ENCODE measurements around the gene SUMO4. TPM values are rescaled to one million over a fixed set of nuclear protein-coding genes. Genes with fewer than 3 reads are reported as not detected.

Gene SUMO4
- total RNA-seq, 1 experiment from 2014 or later, result 1.1 TPM

GRCh38 chr6:149423964-149424440 is 23.9 kb downstream of the SUMO4 start:
- Histone ChIP-seq H3K4me1 (ENCODE audit: control insufficient read depth, insufficient read depth, low read length) (no peaks in the 10 kb centered on the region), H3K4me3 (ENCODE audit: low read depth in 2 of 2, low read length in 2 of 2) (no peak overlapping the region), H3K36me3 (ENCODE audit: control insufficient read depth, insufficient read depth, low read length) (no peaks in the 10 kb centered on the region), H3K9me3 (ENCODE audit: control insufficient read depth, insufficient read depth, low read depth, low read length) (no peaks in the 10 kb centered on the region), H3K27me3 (ENCODE audit: control insufficient read depth, insufficient read depth, low read length) (no peaks in the 10 kb centered on the region), H3K27ac (ENCODE audit: low read length) (no peak overlapping the region)
- TF ChIP-seq TCF7L2 (IDR thresholded peaks at IDR 0.05; ENCODE audit: low read depth, low read length) (no peak), POLR2AphosphoS5 (IDR thresholded peaks at IDR 0.05; ENCODE audit: low read depth, low read length) (no peak), SIN3A (IDR thresholded peaks at IDR 0.05; ENCODE audit: borderline replicate concordance, insufficient read depth, low read depth, low read length) (no peak), CTCF (IDR thresholded peaks at IDR 0.05) (no peak)
- TF ChIP-seq, protein P1, sequence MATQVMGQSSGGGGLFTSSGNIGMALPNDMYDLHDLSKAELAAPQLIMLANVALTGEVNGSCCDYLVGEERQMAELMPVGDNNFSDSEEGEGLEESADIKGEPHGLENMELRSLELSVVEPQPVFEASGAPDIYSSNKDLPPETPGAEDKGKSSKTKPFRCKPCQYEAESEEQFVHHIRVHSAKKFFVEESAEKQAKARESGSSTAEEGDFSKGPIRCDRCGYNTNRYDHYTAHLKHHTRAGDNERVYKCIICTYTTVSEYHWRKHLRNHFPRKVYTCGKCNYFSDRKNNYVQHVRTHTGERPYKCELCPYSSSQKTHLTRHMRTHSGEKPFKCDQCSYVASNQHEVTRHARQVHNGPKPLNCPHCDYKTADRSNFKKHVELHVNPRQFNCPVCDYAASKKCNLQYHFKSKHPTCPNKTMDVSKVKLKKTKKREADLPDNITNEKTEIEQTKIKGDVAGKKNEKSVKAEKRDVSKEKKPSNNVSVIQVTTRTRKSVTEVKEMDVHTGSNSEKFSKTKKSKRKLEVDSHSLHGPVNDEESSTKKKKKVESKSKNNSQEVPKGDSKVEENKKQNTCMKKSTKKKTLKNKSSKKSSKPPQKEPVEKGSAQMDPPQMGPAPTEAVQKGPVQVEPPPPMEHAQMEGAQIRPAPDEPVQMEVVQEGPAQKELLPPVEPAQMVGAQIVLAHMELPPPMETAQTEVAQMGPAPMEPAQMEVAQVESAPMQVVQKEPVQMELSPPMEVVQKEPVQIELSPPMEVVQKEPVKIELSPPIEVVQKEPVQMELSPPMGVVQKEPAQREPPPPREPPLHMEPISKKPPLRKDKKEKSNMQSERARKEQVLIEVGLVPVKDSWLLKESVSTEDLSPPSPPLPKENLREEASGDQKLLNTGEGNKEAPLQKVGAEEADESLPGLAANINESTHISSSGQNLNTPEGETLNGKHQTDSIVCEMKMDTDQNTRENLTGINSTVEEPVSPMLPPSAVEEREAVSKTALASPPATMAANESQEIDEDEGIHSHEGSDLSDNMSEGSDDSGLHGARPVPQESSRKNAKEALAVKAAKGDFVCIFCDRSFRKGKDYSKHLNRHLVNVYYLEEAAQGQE (IDR thresholded peaks at IDR 0.05; ENCODE audit: insufficient read depth in 1 of 2, low read depth in 2 of 2, low read length in 1 of 2), result no peak
- BruUV-seq (replicated peaks), result no TSS peak
- in situ Hi-C loops (cut with HindIII; ENCODE audit: low pct_unique_long_range_greater_than_20kb, low sequenced_read_pairs), result no loop called here
- intact Hi-C loops (cut with micrococcal nuclease; ENCODE audit: unreplicated experiment), result no loop called here
- ChIA-PET POLR2A (no interaction called here), CTCF (no interaction called here)
- DNase-seq (ENCODE audit: low read depth, low spot score) (no peak), ATAC-seq (no peak)

GRCh38 chr6:149425224-149425623 is 25.2 kb downstream of the SUMO4 start:
- ATAC-seq, result no peak
- BruUV-seq (replicated peaks), result no TSS peak
- no peak overlapping the region for H3K4me3 ChIP-seq (ENCODE audit: low read depth in 2 of 2, low read length in 2 of 2)
- no peak for DNase-seq (ENCODE audit: low read depth, low spot score)
- no peaks in the 10 kb centered on the region for H3K4me1 ChIP-seq (ENCODE audit: control insufficient read depth, insufficient read depth, low read length)
- no peak overlapping the region for H3K27ac ChIP-seq (ENCODE audit: low read length)
- TF ChIP-seq SIN3A (IDR thresholded peaks at IDR 0.05; ENCODE audit: borderline replicate concordance, insufficient read depth, low read depth, low read length) (no peak), TCF7L2 (IDR thresholded peaks at IDR 0.05; ENCODE audit: low read depth, low read length) (no peak), POLR2AphosphoS5 (IDR thresholded peaks at IDR 0.05; ENCODE audit: low read depth, low read length) (no peak), CTCF (IDR thresholded peaks at IDR 0.05) (no peak)
- TF ChIP-seq, protein P1 (IDR thresholded peaks at IDR 0.05; ENCODE audit: insufficient read depth in 1 of 2, low read depth in 2 of 2, low read length in 1 of 2), result no peak
- ChIA-PET CTCF (no interaction called here), POLR2A (no interaction called here)
- intact Hi-C loops (cut with micrococcal nuclease; ENCODE audit: unreplicated experiment) (no loop called here), in situ Hi-C loops (cut with HindIII; ENCODE audit: low pct_unique_long_range_greater_than_20kb, low sequenced_read_pairs) (no loop called here)
- H3K9me3 ChIP-seq (ENCODE audit: control insufficient read depth, insufficient read depth, low read depth, low read length), result no peaks in the 10 kb centered on the region
- H3K36me3 ChIP-seq (ENCODE audit: control insufficient read depth, insufficient read depth, low read length), result no peaks in the 10 kb centered on the region
- no peaks in the 10 kb centered on the region for H3K27me3 ChIP-seq (ENCODE audit: control insufficient read depth, insufficient read depth, low read length)
